Astrocyte of the hippocampus (primary cell): Measurements from ENCODE around the gene SLC37A1.

ENCODE experiments used
- DNase-seq: peaks from one replicate; pipeline ENCODE4 v3.0.0; 2011; ENCODE audit warnings: low read depth, low spot score

SLC37A1 gene

DNA sequence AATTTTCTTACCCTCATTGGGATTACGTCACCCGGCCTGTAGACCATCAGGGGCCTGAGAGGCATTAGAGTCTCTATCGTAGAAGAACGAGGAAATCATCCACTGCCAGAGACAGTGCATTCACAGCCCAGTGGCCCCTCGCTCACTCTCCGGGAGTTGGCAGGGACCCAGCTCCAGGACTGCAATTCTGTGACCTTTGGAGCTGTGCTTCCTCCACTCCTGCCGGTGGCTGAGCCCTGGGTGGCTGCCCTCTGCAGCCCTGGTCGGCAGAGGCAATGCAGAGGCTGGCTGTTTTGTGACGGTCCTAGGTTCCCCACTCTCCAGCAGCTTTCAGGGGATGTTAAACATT, 12.7 kb downstream of the SLC37A1 start:
- DNase-seq: no peak

DNA sequence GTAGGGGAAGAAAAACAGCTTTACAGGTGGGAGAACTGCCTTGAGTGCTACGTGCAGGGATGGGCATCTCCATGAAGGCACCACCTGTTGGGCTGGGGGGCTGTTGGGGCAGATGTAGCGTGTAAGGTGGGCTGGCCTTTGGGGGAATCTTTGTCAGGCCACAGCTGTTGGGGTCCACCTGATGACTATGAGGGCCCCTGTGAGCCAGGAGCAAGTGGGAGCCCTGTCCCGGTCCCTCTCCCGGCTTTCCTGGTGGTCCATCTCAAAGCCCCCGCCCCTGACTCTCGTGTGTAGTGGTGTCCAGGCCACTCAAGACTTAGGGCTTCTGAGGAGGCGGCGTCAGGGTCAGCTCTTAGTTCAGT, 13.5 kb downstream of the SLC37A1 start:
- no peak for DNase-seq

DNA sequence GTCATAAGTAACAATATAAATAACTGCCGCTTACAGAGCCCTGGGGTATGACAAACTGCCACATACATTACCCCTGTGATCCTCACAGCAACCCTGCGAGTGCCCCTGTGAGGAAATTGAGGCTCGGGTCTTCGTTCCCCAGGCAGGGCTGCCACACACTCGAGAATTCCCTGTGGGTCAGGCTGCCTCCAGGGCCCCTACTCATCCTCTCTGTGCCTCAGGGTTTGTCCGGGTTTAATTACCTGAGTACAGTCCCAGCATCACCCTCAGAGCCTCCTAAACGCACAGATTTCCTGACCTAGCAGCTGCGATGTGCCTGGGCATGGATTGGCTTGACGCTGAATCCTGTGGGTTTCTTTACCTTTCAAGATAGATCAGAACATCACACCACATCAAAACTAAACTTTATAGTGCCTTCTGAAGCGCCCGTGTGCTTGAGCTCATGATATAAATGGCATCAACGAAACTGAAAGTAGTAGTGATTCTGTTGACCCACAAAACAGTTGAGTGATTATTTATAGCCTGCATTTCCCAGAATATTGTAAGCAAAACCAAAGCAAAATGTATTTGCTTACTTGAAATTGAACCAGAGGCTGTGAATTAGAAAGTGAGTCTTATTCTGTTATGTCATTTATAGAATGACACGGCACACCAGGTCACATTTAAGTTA, 14.0 kb downstream of the SLC37A1 start:
- no peak for DNase-seq

DNA sequence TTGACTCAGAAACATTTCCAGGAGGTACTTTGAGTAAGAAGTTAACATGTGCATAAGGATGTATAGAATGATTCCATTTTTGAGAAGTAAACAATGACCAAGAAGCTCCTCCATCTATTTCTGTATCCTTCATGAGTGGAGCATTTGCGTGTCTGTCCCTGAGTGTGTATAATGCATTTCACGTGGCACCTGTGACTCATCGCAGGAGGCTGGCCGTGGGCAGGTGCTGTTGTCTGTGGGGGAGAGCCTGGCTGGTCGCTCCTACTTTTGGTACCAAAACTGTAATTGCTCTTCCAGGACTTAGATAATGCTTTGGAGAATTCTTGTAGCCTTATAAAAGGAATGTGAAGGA, 16.5 kb downstream of the SLC37A1 start:
- DNase-seq: no peak

DNA sequence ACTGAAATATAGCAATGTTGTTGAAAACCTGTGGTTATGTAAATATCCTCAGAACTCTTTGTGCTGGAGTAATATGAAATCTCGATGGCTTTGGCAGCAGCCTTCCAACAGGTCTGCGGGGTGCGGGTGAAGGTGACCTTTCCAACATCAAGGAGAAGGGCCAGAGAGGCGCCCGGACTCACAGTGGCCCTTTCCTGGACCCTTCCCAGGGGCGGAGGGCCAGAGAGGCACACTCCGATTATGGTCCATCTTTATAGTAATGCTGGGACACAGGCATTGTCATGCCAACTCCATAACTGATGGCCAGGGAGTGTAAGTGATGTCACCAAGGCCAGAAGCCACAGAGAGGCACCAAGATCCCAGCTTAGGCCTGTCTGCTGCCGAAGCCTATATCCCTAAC, 18.1 kb downstream of the SLC37A1 start:
- no peak for DNase-seq

DNA sequence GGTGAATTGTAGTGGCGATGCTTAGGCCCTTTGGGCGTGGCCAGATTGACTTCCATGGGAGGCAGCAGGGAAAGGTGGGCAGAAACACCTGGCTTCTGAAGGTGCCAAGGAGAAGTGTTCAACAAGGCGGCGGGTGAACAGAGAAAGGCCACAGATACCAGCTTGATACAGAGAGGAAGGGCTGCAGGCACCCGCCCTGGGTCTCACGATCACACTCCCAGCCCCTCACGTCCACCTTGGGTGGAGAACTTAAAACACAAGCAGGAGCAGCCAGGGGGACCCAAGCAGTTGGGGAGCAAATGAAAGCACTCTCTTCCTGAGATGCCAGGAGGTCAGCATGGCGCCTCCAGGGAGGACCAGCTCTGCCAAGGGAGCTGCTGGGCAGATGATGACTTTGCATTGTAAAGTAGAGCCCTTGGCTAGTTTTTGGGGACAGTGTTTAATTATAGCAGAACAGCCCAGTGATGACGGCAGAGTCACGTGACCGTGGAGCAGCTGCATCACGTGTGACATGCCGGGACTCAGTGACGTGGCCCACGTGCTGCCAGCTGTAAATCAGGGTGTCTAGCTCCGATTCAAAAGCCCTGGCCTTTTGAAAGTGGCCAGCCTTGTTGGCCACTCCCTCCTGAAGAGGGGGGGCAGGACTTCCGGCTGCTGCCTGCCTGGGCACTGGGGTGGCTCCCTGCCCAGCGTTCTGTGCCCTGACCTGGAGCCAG, 19.0 kb downstream of the SLC37A1 start:
- DNase-seq: no peak

DNA sequence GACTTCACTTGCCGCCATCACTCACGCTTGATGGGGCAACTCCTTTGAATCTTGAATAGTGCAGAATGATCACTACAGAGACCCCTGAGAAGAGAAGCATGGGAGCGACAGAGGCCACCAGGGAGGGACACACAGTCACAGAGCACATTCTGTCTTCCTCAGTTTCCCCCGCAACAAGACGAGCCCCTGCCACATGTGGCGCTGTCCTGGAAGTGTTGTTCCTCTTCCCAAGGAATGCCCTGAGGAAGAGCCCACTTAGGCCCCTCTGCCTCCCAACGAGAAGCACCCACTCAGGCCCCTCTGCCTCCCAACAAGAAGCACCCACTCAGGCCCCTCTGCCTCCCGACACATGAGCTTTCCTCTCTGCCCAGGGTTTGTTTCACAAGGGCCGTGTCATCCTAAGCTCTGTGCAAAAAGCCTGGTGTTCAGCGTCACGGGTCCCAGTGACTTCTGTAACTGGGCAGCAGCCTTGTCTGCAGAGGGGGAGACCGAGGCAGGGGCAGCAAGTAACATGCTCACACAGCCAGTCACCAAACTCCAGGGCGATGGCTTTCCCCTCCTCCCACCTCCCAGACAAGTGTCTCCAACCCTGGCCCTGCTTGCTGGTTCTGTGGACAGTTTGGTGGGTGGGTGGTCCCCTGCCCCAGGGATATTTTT, 19.8 kb downstream of the SLC37A1 start:
- no peak for DNase-seq

DNA sequence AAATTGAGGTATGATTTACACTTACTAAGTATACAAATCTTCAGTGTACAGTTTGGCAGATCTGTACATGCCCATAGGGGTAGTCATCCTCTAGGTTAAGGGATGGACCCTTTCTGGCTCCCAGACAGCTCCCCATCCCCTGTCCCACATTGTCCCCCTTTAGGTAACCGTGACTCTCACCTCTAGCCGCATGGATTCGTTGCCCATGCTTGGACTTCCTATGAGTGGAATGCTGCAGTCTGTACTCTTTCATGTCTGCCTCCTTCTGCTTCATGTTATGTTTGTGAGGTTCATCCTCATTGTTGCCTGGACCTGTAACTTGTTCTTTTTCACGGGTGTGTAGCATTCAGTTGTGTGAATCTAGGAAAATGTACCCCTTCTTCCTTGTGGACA, 20.3 kb downstream of the SLC37A1 start:
- no peak for DNase-seq

DNA sequence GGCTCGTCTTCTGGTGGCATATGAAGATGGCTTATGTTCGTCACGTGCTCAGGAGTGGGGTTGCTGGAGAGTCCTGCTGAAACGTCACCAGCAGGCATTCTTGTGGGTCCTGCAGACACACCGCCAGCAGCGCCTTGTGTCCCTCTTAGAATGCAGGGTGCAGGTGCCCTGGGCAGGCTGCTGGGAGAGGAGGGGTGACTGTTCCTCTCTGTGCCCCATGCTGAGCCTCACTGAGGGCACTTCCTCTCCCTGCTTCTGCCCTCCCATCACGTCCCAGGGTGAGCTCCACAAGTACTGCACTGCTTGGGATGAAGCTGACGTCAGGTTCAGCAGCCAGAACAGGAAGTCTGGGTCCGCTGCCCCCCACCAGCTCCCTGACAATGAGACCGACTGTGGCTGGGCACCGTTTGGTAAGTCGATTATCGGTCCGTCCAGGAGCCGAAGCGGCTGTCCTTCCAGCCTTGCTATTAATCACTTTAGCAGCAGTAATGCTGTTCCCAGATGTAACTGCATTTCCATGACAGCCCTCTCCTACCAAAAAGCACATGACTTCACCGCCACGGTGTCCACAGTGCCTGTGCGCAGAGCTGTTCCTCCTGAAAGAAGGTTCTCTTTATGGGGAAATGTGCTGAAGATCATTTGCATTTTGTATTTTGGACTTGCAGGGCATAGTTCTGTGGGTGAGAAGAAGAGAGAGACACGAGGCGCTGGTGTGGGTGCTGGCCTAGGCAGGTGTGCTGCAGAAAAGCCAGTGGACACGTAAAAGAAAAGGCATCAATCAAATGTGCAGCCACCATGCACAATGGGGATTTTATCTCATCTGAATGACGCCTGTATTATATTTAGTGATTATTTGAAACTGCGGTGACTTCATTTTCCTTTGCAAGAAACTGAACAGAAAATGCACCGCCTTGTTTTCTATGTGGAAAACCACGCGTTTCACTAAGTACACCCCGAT, 21.0 kb downstream of the SLC37A1 start:
- DNase-seq: no peak

DNA sequence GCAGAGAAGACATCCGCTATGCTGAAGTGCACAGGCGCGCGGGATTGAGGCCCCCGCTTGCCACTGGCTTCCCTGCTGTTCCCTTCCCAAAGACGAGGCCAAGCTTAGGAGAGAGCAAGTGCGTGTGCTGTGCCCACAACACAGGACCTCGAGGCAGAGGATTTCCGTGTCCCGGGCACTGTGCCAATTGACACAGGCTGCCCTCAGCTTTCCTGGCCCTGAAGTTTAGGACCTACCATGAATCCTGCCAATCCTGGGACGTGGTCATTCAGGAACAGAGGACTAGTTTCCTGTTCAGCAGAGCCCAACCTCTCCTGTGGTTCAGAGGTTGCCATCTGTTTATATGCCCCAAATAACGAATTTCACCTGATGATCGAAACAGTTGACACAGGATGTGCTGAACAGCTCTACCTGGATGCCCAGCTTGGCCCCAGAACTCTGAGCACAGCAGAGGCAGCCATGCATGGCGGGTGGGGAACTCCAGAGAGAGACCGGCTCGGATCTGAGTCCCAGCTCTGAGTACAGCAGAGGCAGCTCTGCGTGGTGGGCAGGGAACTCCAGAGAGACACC, 22.0 kb downstream of the SLC37A1 start:
- no peak for DNase-seq

DNA sequence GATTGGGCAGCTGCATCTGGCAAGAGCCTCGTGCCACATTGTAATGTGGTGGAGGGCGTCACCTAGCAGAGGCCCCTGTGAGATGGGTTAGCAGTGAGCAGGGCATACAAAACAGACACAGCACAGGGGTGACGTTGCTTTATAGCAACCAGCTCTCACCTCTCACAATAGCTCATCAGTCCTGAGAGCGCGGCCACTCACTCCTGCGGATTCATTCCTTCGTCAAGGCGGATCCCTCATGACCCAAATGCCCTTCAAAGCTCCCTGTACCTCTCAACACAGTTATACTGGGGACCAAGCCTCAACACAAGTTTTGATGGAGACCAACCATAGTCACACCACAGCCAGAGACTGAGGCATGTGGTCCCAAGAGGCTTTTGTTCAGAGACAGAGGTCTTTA, 22.9 kb downstream of the SLC37A1 start:
- no peak for DNase-seq

DNA sequence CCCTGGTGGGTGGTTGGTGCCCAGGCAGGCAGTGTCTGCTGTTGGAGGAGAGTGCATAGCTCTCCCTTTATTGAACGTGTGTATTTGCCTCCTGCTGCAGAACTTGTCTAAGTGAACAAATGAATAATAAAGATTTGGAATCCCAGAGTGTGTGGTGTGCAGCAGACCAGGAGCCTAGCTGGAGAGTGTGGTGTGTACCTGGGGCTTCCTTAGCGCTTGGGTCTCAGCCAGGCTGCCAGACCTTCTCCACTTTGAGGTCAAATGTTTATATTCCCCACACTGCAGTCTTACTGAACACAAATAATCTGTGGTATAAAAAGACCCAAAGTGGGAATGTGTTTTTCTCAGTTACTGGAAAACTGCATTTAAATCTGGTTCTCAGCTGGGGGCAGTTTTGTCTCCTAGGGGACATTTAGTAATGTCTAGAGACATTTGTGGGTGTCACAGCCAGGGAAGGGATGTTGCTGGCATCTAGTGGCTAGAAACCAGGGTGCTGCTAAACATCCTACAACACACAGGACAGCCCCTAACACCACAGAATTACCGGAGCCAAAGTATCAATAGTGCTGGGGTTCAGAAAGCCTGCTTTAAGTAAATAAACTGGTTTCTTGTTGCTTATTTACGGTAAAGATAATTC, 23.6 kb downstream of the SLC37A1 start:
- DNase-seq: peak; percentile 28

DNA sequence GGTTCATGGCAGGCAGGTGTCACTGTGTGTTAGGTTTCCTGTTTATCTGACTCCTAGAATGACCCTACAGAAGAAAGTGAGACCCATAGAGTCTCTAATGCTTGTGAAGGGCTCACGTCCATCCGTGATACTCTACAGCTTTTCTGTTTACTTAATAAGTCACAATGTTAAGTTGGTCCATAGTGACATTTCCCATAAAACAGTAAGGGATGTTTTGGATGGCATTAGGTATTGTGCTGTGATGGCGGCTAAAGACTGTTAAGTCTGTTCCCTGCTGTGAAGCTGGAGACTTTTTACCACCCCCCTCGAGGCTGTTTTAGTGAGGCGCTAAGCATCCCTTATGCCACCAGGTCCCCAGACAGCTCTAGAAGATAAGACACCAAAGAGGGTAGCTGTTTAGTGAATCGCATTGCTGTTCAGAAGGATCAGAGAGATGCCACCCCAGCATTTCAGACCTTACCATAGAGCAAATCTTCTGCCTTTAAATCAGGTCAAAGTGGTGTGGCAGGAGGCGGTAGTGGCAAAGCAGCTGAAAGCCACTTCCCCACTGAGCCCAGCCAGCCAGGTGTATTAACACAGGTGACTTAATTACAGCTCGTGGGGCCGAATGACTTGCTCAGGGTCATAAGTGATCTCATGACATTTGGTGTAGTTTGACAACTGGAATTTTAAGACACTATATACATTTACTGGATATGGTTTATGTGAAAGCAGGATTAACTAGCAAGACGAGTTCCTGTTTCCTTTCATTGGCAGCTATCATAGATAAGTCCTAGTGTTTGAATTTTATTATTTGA, 25.0 kb downstream of the SLC37A1 start:
- no peak for DNase-seq

DNA sequence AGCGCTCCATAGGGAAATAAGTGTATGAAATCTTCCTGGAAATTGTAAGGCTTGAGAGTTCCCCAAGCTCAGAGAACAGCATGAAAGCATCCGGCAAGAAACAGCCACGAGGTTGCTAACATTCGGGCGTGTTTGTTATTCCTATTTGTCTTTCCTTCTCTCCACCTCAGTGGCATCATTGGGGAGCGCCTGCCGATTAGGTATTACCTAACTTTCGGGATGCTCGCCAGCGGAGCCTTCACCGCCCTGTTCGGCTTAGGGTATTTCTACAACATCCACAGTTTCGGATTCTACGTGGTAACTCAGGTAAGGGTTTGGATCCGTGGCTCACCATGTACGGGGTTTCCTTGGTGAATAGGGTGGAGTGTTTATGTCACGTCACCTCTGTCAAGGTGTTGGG, 25.7 kb downstream of the SLC37A1 start:
- DNase-seq: no peak

DNA sequence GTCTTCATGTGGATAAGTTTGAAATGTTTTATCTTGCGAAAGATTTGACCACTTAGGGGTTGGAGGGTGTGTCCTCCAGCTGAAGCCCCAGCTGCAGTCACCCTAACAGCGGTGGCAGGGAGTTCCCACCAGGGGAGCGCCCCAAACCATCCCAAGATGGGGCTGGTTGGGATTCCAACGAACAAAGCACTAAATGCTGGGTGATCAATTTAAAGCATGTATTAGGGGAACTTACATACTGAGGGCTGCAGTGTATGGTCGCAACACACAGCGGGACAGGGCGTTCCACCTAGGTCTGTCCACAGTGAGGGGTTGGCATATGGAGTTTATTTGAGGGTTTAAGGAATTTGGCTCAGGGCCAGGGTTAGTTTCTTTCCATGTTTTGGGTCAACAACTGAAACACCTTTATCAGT, 26.3 kb downstream of the SLC37A1 start:
- no peak for DNase-seq

DNA sequence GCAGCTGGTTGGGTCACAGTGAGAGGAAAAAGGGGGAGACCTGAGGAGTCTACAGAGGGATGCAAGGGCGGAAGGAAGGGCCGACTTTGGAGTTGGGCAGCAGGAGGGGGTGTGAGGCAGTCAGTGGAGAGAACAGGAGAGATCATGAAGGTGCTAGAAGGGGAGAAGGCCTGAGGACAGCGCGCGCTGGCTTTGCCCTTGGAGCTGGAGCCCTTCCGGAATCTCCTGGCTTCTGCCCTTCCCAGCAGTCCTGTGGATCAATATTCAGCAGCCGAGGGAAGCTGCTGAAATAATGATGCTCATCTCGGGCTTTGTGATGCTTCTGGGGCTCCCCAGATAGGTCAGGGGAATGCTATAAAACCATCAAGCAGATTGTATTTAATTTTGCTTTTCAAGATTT, 26.7 kb downstream of the SLC37A1 start:
- DNase-seq: no peak

DNA sequence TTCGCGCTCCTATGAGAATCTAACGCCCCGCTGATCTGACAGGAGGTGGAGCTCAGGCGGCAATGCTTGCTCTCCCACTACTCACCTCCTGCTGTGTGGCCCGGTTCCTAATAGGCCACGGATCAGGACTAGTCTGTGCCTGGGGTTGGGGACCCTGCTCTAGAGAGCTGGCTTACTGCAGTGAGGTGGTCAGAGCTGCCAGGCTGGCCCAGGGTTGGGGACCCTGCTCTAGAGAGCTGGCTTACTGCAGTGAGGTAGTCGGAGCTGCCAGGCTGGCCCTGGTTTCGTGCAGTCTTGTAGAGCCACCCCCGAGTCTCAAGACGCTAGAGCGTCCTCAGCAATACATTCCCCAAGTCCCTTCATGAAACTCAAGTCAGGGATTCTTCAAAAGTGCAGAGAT, 27.5 kb downstream of the SLC37A1 start:
- no peak for DNase-seq

DNA sequence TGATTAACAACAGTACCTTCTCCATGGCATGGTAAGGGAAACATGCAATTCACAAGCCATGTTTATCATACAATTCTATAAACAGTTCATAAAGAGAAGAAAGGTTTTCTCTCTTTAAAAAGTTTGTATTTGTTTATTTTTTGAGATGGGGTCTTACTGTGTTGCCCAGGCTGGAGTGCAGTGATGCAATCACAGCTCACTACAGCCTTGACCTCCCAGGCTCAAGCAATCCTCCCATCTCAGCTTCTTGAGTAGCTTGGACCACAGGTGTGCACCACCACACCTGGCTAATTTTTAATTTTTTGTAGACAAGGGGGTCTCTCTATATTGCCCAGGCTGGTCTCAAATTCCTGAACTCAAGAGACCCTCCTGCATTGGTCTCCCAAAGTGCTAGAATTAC, 28.0 kb downstream of the SLC37A1 start:
- DNase-seq: no peak

DNA sequence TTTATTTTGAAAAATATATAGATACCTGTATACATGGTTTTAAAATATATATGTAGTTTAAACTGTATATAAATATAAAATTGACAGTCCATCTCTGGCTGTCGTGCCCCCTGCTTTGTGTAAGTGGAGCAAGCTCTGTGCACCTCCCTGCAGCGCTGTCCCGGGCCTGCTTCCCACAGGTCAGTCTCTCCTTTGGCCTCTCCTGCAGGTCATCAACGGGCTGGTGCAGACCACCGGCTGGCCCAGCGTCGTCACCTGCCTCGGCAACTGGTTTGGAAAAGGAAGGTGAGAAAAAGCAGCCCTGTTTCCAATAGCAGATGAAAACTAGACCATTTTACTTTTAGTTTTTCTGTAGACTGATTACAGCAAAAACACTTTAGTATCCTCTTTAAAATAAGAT, 28.5 kb downstream of the SLC37A1 start:
- no peak for DNase-seq

DNA sequence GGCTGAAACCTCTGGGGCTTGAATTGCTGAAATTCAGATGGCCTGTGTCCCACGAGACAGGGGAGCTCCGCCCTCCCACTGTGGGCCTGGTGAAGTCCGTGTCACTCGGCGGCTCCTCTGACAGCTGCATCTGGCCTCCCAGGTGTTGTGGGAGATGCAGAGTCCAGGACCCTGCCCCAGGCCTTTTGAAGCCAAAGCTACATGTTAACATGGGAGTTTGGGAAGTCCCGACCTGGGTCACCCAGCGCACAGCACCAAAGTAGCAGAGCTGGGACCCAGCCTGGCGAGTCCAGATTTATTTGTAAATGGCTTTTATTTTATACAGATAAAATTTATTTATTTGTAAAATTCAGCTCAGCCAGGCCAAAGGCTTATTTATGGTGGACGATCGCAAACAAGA, 28.9 kb downstream of the SLC37A1 start:
- no peak for DNase-seq
